Activated T-cell treated with anti-CD3 and anti-CD28 coated beads for 1 hour (primary cell): ENCODE measurements around the gene DLG3.

Experiments
- DNase-seq: peaks from one replicate; pipeline ENCODE4 v3.0.0-alpha.2; 2020; ENCODE audit warnings: low read depth

Gene DLG3

GRCh38 chrX:70437921-70438665 lies 6.5 kb upstream of the DLG3 start:
- no peak for DNase-seq

GRCh38 chrX:70439016-70439415 lies 5.6 kb upstream of the DLG3 start:
- no peak for DNase-seq

GRCh38 chrX:70442224-70442623 lies 2.4 kb upstream of the DLG3 start:
- DNase-seq: no peak

- no peak for DNase-seq
These were observed 466 bp downstream of the DLG3 start for GRCh38 chrX:70444946-70445656.

GRCh38 chrX:70445951-70446350 lies 1.3 kb downstream of the DLG3 start:
- no peak for DNase-seq

GRCh38 chrX:70446380-70447350 lies 2.0 kb downstream of the DLG3 start:
- no peak for DNase-seq

- DNase-seq: no peak
These were observed 4.9 kb downstream of the DLG3 start for GRCh38 chrX:70449457-70449966.

GRCh38 chrX:70452143-70452733 lies 7.6 kb downstream of the DLG3 start:
- peak; percentile 41 for DNase-seq

- no peak for DNase-seq
These were observed 8.5 kb downstream of the DLG3 start for GRCh38 chrX:70453024-70453618.

GRCh38 chrX:70454441-70455365 lies 10.1 kb downstream of the DLG3 start:
- peak; percentile 40 for DNase-seq

GRCh38 chrX:70455366-70456202 lies 10.9 kb downstream of the DLG3 start:
- DNase-seq: no peak

- DNase-seq: no peak
These were observed 11.6 kb downstream of the DLG3 start for GRCh38 chrX:70456256-70456655.

- DNase-seq: no peak
These were observed 16.4 kb downstream of the DLG3 start for GRCh38 chrX:70461026-70461425.

GRCh38 chrX:70464051-70464450 lies 19.4 kb downstream of the DLG3 start:
- DNase-seq: no peak

GRCh38 chrX:70466968-70467367 lies 22.3 kb downstream of the DLG3 start:
- no peak for DNase-seq

- no peak for DNase-seq
These were observed 24.1 kb downstream of the DLG3 start for GRCh38 chrX:70468709-70469108.

GRCh38 chrX:70470850-70471289 lies 26.2 kb downstream of the DLG3 start:
- DNase-seq: no peak

GRCh38 chrX:70476166-70476933 lies 31.7 kb downstream of the DLG3 start:
- DNase-seq: no peak
